ENCODE results near the gene NDST1.

GRCh38 chr5:150497274-150497988 is 10.5 kb upstream of the NDST1 start:
- TF ChIP-seq, protein P1, sequence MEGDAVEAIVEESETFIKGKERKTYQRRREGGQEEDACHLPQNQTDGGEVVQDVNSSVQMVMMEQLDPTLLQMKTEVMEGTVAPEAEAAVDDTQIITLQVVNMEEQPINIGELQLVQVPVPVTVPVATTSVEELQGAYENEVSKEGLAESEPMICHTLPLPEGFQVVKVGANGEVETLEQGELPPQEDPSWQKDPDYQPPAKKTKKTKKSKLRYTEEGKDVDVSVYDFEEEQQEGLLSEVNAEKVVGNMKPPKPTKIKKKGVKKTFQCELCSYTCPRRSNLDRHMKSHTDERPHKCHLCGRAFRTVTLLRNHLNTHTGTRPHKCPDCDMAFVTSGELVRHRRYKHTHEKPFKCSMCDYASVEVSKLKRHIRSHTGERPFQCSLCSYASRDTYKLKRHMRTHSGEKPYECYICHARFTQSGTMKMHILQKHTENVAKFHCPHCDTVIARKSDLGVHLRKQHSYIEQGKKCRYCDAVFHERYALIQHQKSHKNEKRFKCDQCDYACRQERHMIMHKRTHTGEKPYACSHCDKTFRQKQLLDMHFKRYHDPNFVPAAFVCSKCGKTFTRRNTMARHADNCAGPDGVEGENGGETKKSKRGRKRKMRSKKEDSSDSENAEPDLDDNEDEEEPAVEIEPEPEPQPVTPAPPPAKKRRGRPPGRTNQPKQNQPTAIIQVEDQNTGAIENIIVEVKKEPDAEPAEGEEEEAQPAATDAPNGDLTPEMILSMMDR (IDR thresholded peaks at IDR 0.05): no peak
- no peak for TF ChIP-seq ZFX (IDR thresholded peaks at IDR 0.05; ENCODE audit: borderline replicate concordance)

Measured in 22Rv1 (cell line).